HG03575 (cell line): Measurements from ENCODE around the gene HTD2.
"Not testable (repeated sequence)": the region's sequence is repeated elsewhere in the genome, so short reads cannot be mapped to it uniquely, and the experiment has no call there.

Source experiments
- ATAC-seq: cut with Tn5 transposase; IDR thresholded peaks from one replicate; pipeline ENCODE4 v1.9.1; 2021; ENCODE audit not compliant: unreplicated experiment, insufficient number of reproducible peaks, low FRiP score; ENCODE audit errors: extremely low read depth

Gene HTD2

GRCh38 chr3:58290446-58290845, 15.9 kb upstream of the HTD2 start:
- not testable (repeated sequence) for ATAC-seq

- no peak for ATAC-seq
Measured at GRCh38 chr3:58291671-58292338, 14.5 kb upstream of the HTD2 start.

DNA sequence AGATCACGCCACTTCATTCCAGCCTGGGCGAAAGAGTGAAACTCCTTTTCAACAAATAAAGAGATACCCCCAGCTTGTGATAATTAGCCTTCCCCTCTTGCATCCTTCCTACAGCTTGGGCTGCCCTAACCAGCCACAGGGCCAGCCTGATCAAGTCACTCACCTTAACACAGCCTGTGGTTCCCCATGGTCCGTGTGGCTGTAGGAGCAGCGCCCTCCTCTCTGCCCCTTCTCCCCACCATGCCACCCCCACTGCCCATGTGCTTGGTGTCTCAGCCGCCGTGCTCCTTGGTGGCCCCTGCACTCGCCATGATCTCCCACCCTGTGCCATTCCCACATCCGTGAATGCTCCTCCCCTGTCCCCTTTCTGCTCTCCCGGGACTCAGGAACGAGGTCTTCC, 13.5 kb upstream of the HTD2 start:
- ATAC-seq, result no peak

DNA sequence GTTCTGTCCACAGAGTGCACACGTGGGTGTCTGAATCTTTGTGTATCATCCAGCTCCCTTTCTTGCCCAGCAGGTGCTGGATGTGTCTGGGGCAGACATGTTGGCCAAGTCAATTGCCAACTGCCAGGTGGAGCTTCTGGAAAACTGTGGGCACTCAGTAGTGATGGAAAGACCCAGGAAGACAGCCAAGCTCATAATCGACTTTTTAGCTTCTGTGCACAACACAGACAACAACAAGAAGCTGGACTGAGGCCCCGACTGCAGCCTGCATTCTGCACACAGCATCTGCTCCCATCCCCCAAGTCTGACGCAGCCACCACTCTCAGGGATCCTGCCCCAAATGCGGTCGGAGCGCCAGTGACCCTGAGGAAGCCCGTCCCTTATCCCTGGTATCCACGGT, 12.8 kb upstream of the HTD2 start:
- no peak for ATAC-seq

DNA sequence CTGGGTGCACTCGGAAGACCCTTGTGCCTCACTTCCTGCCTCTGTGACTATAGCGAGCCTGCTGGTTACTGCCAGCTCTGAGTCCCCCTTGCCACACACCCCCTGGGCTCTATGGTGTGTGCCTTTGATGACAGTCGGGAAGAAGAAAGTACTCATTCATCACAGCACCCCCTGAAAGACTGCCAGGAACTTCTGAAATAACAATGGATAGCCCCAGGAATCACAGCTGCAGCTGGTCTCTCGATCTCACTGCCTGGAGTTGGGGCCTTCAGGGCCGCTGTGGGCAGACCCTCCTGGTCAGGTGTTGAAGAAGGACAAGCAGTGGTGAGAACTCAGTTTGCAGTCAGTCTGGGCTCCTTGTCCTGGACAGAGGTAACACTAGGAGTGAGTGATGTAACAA, 10.1 kb upstream of the HTD2 start:
- no peak for ATAC-seq

GRCh38 chr3:58296843-58297242, 9.5 kb upstream of the HTD2 start:
- no peak for ATAC-seq

DNA sequence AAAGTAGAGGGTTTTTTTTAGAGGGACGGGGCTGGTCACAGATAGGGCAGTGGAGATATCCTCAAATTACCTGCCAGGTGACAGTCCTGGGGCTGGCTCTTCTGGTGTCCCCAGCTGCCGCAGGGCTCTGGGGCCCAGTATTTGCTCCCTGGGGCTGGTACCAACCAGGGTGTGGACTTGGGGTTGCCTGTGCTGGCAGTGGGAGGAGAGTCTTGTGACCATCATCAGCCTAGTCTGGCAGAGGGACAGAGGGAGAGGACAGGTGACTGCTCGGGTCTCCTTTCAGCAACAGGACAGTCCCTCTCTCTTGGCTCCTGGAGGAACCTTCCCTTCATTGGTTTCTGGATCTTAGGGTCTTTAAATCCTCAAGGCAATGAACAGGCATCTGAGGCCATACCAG, 8.1 kb upstream of the HTD2 start:
- no peak for ATAC-seq

DNA sequence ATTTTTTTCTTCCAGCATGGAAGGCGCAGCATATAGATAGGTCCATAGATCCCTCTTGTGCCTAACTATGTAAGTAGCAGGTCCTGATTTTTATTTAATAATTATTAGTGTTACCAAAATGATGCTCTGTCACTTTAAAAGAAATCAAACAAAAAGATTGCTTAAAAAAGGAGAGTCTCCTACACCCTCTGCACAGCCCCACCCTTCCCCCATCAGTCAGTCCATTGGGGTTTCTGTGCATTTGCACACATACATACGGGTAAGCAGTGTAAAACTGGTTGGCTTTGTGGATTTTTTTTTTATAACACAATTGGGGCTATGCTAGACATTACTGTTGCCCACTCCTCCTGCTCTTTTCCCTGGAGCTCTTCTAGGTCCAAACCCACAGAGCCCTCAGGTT, 7.2 kb upstream of the HTD2 start:
- no peak for ATAC-seq

DNA sequence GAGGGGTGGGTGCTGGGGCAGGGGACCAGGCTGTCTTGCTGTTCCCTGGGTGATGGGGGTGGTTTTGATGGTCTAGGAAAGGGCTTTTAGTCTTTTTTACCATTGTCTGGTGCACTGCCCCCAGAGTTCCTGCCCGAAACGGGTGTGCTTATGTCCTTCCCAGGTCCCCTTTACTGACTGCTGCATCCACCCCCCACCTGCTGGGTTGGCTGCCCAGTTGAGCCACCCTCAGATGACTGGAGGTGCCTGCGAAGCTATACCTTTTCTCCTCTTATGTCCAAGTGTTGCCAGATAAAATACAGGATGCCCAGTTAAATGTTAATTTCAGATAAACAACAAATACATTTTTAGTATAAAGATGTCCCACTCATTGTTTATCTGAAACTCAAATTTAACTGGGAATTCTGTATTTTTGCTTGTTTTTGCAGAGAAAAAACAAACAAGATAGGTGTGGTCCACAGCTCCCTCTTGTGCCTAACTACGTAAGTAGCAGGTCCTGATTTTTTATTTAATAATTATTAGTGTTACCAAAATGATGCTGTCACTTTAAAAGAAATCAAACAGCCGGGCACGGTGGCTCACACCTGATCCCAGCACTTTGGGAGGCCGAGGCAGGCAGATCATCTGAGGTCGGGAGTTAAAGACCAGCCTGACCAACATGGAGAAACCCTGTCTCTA, 6.3 kb upstream of the HTD2 start:
- ATAC-seq, result no peak

- ATAC-seq, result no peak
Measured at GRCh38 chr3:58307639-58308215, 1.4 kb downstream of the HTD2 start.

- ATAC-seq, result no peak
Measured at GRCh38 chr3:58308728-58309127, 2.4 kb downstream of the HTD2 start.

- ATAC-seq, result no peak
Measured at GRCh38 chr3:58317811-58318210, 11.5 kb downstream of the HTD2 start.

DNA sequence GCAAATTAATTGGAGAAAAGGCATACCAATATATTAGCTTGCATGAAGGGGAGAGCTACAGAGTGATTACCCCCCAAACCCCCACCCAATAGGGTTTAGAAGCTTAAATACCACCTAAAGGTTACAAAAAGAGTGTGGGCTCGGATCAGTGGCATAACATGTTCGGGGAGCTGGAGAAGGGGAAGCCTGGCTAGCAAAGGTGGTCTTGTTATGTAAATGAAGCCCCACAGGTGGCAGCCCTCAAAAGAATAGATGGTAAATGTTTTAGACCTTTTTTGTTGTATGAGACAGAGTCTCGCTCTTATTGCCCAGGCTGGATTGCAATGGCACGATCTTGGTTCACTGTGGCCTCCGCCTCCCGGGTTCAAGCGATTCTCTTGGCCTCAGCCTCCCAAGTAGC, 15.5 kb downstream of the HTD2 start:
- no peak for ATAC-seq

- ATAC-seq, result no peak
Measured at GRCh38 chr3:58322793-58323192, 16.5 kb downstream of the HTD2 start.

- no peak for ATAC-seq
Measured at GRCh38 chr3:58323529-58324390, 17.4 kb downstream of the HTD2 start.

DNA sequence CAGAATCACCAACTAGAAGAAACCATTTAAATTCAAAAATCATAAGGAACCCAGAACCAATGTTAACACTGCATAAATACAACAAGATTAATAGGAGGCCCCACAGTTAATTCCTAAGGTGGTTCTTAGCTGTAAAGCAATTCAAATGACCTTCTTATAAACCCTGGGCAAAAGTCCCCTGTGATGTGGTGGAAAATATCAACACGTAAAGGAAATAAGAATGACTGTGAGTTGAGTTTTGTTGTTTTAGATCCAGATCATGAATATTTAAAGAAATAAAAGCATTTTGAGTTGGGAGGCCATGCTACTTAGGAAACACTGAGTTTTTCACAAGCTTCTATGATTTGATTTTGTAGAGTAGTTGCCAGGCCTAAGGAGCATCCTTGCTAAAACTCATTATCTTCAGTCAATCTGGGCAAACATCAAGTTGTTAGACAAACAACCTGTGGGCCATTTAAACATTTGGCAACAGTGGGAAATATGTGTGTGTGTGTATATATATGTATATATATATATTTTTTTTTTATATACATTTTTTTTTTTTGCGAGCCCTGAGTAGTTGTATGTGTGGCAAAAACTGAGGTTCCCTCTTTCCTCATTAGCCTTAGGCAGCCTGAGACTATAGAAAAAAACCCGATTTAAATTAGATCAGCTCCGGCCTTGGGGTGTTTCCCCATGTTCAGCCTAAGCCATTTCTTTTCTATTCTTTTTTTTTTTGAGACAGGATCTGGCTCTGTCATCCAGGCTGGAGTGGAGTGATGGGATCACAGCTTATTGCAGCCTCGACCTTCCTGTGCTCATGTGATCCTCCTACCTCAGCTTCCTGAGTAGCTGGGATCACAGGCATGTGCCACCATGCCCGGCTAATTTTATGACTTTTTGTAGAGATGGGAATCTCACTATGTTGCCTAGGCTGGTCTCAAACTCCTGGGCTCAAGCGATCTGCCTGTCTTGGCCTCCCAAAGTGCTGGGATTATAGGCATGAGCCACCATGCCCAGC, 18.4 kb downstream of the HTD2 start:
- ATAC-seq, result no peak

DNA sequence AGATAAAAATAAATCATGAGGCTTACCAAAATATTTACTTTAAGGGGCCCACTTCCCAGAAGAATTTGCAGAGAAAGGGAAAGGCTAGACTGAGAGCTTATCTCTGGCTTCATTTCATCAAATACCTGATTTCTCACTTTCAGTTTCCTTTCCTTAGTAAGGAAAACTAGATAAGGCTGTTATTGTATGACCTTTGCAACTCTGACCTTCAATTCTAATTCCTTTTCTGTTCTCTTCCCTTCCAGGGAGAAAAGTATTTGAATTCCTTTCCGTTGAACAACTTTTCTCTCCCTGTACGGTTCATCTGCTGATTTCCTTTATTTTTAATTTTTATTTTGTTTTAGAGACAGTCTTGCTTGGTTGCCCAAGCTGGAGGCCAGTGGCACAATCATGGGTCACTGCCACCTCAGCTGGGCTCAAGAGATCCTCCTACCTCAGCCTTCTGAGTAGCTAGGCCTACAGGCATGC, 19.2 kb downstream of the HTD2 start:
- no peak for ATAC-seq

DNA sequence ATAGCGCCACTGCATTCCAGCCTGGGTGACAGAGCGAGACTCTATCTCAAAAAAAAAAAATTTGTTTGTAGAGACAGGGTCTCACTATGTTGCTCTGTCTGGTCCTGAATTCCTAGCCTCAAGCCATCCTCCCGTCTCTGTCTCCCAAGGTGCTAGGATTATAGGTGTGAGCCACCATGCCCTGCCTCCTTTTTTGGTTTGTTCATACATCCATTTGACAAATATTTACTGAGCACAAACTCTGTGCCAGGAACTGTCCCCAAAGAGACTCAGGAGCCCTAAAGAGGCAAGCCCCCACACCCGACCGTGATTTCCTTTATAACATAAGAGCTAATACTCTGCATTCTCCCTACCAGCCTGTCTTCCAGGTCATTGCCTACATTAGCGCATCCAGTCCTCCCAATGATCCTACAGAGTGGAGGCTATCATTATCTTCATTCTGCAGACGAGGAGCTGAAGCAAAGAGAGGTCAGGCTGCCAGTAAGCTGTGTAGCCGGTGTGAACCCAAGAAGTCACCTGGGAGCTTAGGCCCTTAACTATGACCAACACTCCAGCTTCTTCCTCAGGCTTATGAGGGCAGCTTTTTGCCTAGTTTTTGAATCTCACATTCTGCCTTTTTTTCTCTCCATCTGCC, 20.1 kb downstream of the HTD2 start:
- no peak for ATAC-seq
